ENCODE measurements around the gene POLE2.
A peak's percentile ranks its signal among the peaks of the same experiment; 100 is the strongest.
"Not testable (repeated sequence)": the region's sequence is repeated elsewhere in the genome, so short reads cannot be mapped to it uniquely, and the experiment has no call there.

POLE2 gene

GRCh38 chr14:49687942-49688700 lies at the start of gene POLE2:
Gene POLE2, minus strand, starts transcription at chr14:49688214. Its CDS starts 11 bp downstream, at chr14:49688203.
- H3K36me3 ChIP-seq (ENCODE audit: control insufficient read depth, low read depth, low read length): no peaks in the 10 kb centered on the region
- peak within 1 kb of the TSS; percentile 84 for H3K27ac ChIP-seq (ENCODE audit: low read length)
- H3K4me3 ChIP-seq (ENCODE audit: low read length): peak within 1 kb of the TSS; percentile 78
- H3K9ac ChIP-seq (ENCODE audit: low read length): peak within 1 kb of the TSS; percentile 85
- peaks cover 14% of the 10 kb centered on the region for H3K4me1 ChIP-seq (ENCODE audit: control insufficient read depth, low read depth, low read length)
- H3K27me3 ChIP-seq (ENCODE audit: control insufficient read depth, insufficient read depth, low read length): peaks cover 29% of the 10 kb centered on the region
- no peaks in the 10 kb centered on the region for H3K9me3 ChIP-seq (ENCODE audit: control insufficient read depth, low read depth, low read length)

DNA sequence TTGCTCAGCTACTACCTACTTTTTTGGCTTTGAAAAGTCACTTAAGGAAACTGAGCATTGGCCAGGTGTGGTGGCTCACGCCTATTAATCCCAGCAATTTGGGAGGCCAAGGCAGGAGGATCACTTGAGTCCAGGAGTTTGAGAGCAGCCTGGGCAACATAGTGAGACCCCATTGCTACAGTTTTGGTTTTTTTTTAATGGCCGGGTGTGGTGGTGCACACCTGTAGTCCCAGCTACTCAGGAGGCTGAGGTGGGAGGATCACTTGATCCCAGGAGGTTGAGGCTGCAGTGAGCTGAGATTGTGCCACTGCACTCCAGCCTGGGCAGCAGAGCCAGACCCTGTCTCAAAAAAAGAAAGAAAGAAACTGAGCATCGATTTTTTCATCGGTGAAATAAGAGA lies 47.7 kb upstream of the POLE2 start:
- H3K4me3 ChIP-seq (ENCODE audit: low read length); H3K9me3 ChIP-seq (ENCODE audit: control insufficient read depth, low read depth, low read length); H3K36me3 ChIP-seq (ENCODE audit: control insufficient read depth, low read depth, low read length); H3K27ac ChIP-seq (ENCODE audit: low read length); H3K9ac ChIP-seq (ENCODE audit: low read length); H3K4me1 ChIP-seq (ENCODE audit: control insufficient read depth, low read depth, low read length); H3K27me3 ChIP-seq (ENCODE audit: control insufficient read depth, insufficient read depth, low read length): not testable (repeated sequence)

GRCh38 chr14:49733836-49734235 lies 45.8 kb upstream of the POLE2 start:
- Histone ChIP-seq H3K27me3 (ENCODE audit: control insufficient read depth, insufficient read depth, low read length) (no peaks in the 10 kb centered on the region), H3K36me3 (ENCODE audit: control insufficient read depth, low read depth, low read length) (no peaks in the 10 kb centered on the region), H3K4me1 (ENCODE audit: control insufficient read depth, low read depth, low read length) (no peaks in the 10 kb centered on the region), H3K9me3 (ENCODE audit: control insufficient read depth, low read depth, low read length) (no peaks in the 10 kb centered on the region), H3K9ac (ENCODE audit: low read length) (no peak overlapping the region), H3K27ac (ENCODE audit: low read length) (no peak overlapping the region), H3K4me3 (ENCODE audit: low read length) (no peak overlapping the region)

GRCh38 chr14:49732896-49733295 lies 44.9 kb upstream of the POLE2 start:
- no peaks in the 10 kb centered on the region for H3K36me3 ChIP-seq (ENCODE audit: control insufficient read depth, low read depth, low read length)
- no peaks in the 10 kb centered on the region for H3K27me3 ChIP-seq (ENCODE audit: control insufficient read depth, insufficient read depth, low read length)
- no peaks in the 10 kb centered on the region for H3K4me1 ChIP-seq (ENCODE audit: control insufficient read depth, low read depth, low read length)
- no peak overlapping the region for H3K9ac ChIP-seq (ENCODE audit: low read length)
- no peaks in the 10 kb centered on the region for H3K9me3 ChIP-seq (ENCODE audit: control insufficient read depth, low read depth, low read length)
- no peak overlapping the region for H3K27ac ChIP-seq (ENCODE audit: low read length)
- no peak overlapping the region for H3K4me3 ChIP-seq (ENCODE audit: low read length)

- Histone ChIP-seq H3K9me3 (ENCODE audit: control insufficient read depth, low read depth, low read length) (no peaks in the 10 kb centered on the region), H3K4me1 (ENCODE audit: control insufficient read depth, low read depth, low read length) (no peaks in the 10 kb centered on the region), H3K27ac (ENCODE audit: low read length) (no peak overlapping the region), H3K4me3 (ENCODE audit: low read length) (no peak overlapping the region), H3K36me3 (ENCODE audit: control insufficient read depth, low read depth, low read length) (no peaks in the 10 kb centered on the region), H3K27me3 (ENCODE audit: control insufficient read depth, insufficient read depth, low read length) (no peaks in the 10 kb centered on the region), H3K9ac (ENCODE audit: low read length) (no peak overlapping the region)
Observed at GRCh38 chr14:49727171-49727570, 39.2 kb upstream of the POLE2 start.

DNA sequence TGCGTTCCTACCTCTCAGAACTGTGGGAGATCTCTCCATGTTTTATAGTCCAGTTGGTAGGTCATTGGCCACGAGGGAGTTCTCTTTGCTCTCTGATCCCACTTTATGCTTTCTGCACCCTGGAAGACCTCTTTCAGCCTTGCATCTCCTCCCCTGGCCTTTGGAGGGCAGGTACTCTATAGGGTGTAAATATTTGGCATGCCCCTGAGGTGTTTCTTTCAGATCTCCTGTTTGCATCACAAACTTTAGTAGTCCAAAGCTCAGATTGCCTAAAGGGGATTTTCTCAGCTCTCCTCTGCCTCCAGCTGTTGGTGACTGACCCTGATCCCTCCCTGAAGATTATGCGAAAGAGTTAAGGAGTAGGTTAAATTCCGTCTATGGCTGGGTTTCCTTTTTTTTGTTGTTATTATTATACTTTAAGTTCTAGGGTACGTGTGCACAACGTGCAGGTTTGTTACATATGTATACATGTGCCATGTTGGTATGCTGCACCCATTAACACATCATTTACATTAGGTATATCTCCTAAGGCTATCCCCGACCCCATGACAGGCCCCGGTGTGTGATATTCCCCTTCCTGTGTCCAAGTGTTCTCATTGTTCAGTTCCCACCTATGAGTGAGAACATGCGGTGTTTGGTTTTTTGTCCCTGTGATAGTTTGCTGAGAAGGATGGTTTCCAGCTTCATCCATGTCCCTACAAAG lies 33.9 kb upstream of the POLE2 start:
- H3K4me1 ChIP-seq (ENCODE audit: control insufficient read depth, low read depth, low read length); H3K9me3 ChIP-seq (ENCODE audit: control insufficient read depth, low read depth, low read length); H3K27ac ChIP-seq (ENCODE audit: low read length); H3K9ac ChIP-seq (ENCODE audit: low read length); H3K36me3 ChIP-seq (ENCODE audit: control insufficient read depth, low read depth, low read length); H3K27me3 ChIP-seq (ENCODE audit: control insufficient read depth, insufficient read depth, low read length); H3K4me3 ChIP-seq (ENCODE audit: low read length): not testable (repeated sequence)

GRCh38 chr14:49720744-49721143 lies 32.7 kb upstream of the POLE2 start:
- H3K9ac ChIP-seq (ENCODE audit: low read length): no peak overlapping the region
- no peaks in the 10 kb centered on the region for H3K9me3 ChIP-seq (ENCODE audit: control insufficient read depth, low read depth, low read length)
- no peak overlapping the region for H3K4me3 ChIP-seq (ENCODE audit: low read length)
- no peaks in the 10 kb centered on the region for H3K27me3 ChIP-seq (ENCODE audit: control insufficient read depth, insufficient read depth, low read length)
- H3K36me3 ChIP-seq (ENCODE audit: control insufficient read depth, low read depth, low read length): no peaks in the 10 kb centered on the region
- no peaks in the 10 kb centered on the region for H3K4me1 ChIP-seq (ENCODE audit: control insufficient read depth, low read depth, low read length)
- H3K27ac ChIP-seq (ENCODE audit: low read length): no peak overlapping the region

GRCh38 chr14:49710993-49711392 lies 23.0 kb upstream of the POLE2 start:
- H3K9me3 ChIP-seq (ENCODE audit: control insufficient read depth, low read depth, low read length); H3K9ac ChIP-seq (ENCODE audit: low read length); H3K27me3 ChIP-seq (ENCODE audit: control insufficient read depth, insufficient read depth, low read length); H3K27ac ChIP-seq (ENCODE audit: low read length); H3K4me1 ChIP-seq (ENCODE audit: control insufficient read depth, low read depth, low read length); H3K36me3 ChIP-seq (ENCODE audit: control insufficient read depth, low read depth, low read length); H3K4me3 ChIP-seq (ENCODE audit: low read length): not testable (repeated sequence)

- H3K4me3 ChIP-seq (ENCODE audit: low read length); H3K27ac ChIP-seq (ENCODE audit: low read length); H3K27me3 ChIP-seq (ENCODE audit: control insufficient read depth, insufficient read depth, low read length); H3K9me3 ChIP-seq (ENCODE audit: control insufficient read depth, low read depth, low read length); H3K9ac ChIP-seq (ENCODE audit: low read length); H3K36me3 ChIP-seq (ENCODE audit: control insufficient read depth, low read depth, low read length); H3K4me1 ChIP-seq (ENCODE audit: control insufficient read depth, low read depth, low read length): not testable (repeated sequence)
Observed at GRCh38 chr14:49704471-49704870, 16.5 kb upstream of the POLE2 start.

DNA sequence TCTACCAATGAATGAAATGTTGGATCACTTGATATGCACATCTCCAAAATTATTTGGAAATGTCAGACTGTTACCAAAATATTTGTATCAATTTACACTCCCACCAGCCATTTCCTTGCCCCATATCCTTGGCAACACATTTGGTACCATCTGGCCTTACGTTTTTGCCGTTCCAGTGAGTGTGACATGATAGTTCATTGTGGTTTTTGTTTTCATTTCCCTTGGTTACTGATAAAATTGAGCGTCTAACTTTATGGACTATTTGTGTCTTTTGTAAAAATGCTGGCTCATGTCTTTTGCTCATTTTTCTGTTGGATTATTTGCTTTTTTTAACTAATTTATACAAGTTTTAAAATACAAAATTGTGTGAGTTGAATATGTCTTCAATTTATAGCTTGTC lies 16.0 kb upstream of the POLE2 start:
- Histone ChIP-seq H3K9ac (ENCODE audit: low read length) (no peak overlapping the region), H3K4me3 (ENCODE audit: low read length) (no peak overlapping the region), H3K27me3 (ENCODE audit: control insufficient read depth, insufficient read depth, low read length) (no peaks in the 10 kb centered on the region)

DNA sequence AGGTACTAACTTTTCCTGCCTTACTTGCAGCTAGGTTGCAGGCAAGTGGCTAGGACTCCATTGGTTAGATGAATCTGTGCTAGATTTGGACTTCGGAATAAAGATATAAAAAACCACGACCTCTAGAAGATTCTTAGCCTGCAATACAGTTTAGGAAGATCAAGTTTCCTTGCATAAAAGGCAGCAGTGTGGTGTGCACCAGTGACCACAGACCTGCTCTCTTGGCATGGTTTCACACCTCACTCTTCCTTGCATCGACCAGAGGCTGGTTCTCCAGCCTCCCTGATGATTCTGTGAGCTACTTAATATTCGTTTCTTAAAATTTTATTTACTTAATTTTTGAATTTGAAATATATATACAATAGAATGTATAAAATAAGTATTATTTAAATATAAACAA lies 14.7 kb upstream of the POLE2 start:
- H3K9ac ChIP-seq (ENCODE audit: low read length): no peak overlapping the region
- H3K27ac ChIP-seq (ENCODE audit: low read length): no peak overlapping the region

More for the DNA sequence above, 16.0 kb upstream of the POLE2 start:
- no peaks in the 10 kb centered on the region for H3K9me3 ChIP-seq (ENCODE audit: control insufficient read depth, low read depth, low read length)
- H3K4me1 ChIP-seq (ENCODE audit: control insufficient read depth, low read depth, low read length): no peaks in the 10 kb centered on the region
- no peaks in the 10 kb centered on the region for H3K36me3 ChIP-seq (ENCODE audit: control insufficient read depth, low read depth, low read length)
- no peak overlapping the region for H3K27ac ChIP-seq (ENCODE audit: low read length)

GRCh38 chr14:49693735-49694124 lies 5.7 kb upstream of the POLE2 start:
- H3K9me3 ChIP-seq (ENCODE audit: control insufficient read depth, low read depth, low read length); H3K4me1 ChIP-seq (ENCODE audit: control insufficient read depth, low read depth, low read length); H3K27ac ChIP-seq (ENCODE audit: low read length); H3K36me3 ChIP-seq (ENCODE audit: control insufficient read depth, low read depth, low read length): not testable (repeated sequence)
- peaks cover 36% of the 10 kb centered on the region for H3K27me3 ChIP-seq (ENCODE audit: control insufficient read depth, insufficient read depth, low read length)
- peak overlapping the region; percentile 66 for H3K9ac ChIP-seq (ENCODE audit: low read length)
- H3K4me3 ChIP-seq (ENCODE audit: low read length): peak overlapping the region; percentile 76

More for the DNA sequence above, 14.7 kb upstream of the POLE2 start:
- no peaks in the 10 kb centered on the region for H3K9me3 ChIP-seq (ENCODE audit: control insufficient read depth, low read depth, low read length)
- H3K27me3 ChIP-seq (ENCODE audit: control insufficient read depth, insufficient read depth, low read length): no peaks in the 10 kb centered on the region
- H3K4me3 ChIP-seq (ENCODE audit: low read length): no peak overlapping the region
- no peaks in the 10 kb centered on the region for H3K4me1 ChIP-seq (ENCODE audit: control insufficient read depth, low read depth, low read length)
- H3K36me3 ChIP-seq (ENCODE audit: control insufficient read depth, low read depth, low read length): no peaks in the 10 kb centered on the region

All from iPS-18a (cell line).